Urinary bladder (tissue), 4 donors: Measurements from ENCODE around the gene ZBTB40. TPM values are rescaled to one million over a fixed set of nuclear protein-coding genes. Genes with fewer than 3 reads are reported as not detected.

Experiments used
- DNase-seq: peaks from one replicate; pipeline ENCODE4 v3.0.0-alpha.2; 2015; ENCODE audit errors: extremely low spot score
- H3K27ac ChIP-seq: one replicate; pipeline ENCODE4 v1.5.1; 2013; ENCODE audit warnings: low read depth, mild to moderate bottlenecking, moderate library complexity
- H3K36me3 ChIP-seq: one replicate; pipeline ENCODE4 v1.6.1; 2013; ENCODE audit warnings: mild to moderate bottlenecking, moderate library complexity; ENCODE audit not compliant: insufficient read depth
- H3K4me1 ChIP-seq: one replicate; pipeline ENCODE4 v1.6.1; 2013; ENCODE audit warnings: mild to moderate bottlenecking, moderate library complexity; ENCODE audit not compliant: insufficient read depth
- H3K4me3 ChIP-seq: one replicate; pipeline ENCODE4 v1.5.1; 2013; ENCODE audit warnings: low read depth, low read length
- WGBS: extraction: QIAGEN DNeasy Blood & Tissue Kit; methylation state at CpG from one replicate; pipeline ENCODE4 v1.1.7; 2013; 5-methylcytosine and 5-hydroxymethylcytosine counted together
- polyA plus RNA-seq: library from polyadenylated mRNA; stranded (reverse); fragments of 200-250 nt; gene quantifications from one replicate; pipeline ENCODE4 v1.2.3, GENCODE V29; 2013
- total RNA-seq: library from RNA; depleted of rRNA; stranded (reverse); fragments of >200 nt; gene quantifications from one replicate; pipeline ENCODE4 v1.2.3, GENCODE V29; 2014
- donor health status: healthy with polysubstance abuse.
- donor health status: healthy.

Gene ZBTB40
- total and polyA plus RNA-seq, 2 donors, result 9.8 to 11.6 TPM

- no peak overlapping the region for H3K4me3 ChIP-seq
- WGBS, result 83% methylated on average over 12 of the region's 12 CpGs
- no peaks in the 10 kb centered on the region for H3K36me3 ChIP-seq
- DNase-seq, result no peak
- H3K4me1 ChIP-seq, result no peaks in the 10 kb centered on the region
- no peak overlapping the region for H3K27ac ChIP-seq
These were observed 127.2 kb downstream of the ZBTB40 start for GRCh38 chr1:22578732-22579361.

GRCh38 chr1:22579541-22580155 lies 128.0 kb downstream of the ZBTB40 start:
- no peak for DNase-seq
- WGBS, result 35% methylated on average over 7 of the region's 7 CpGs
- Histone ChIP-seq H3K4me3 (no peak overlapping the region), H3K4me1 (no peaks in the 10 kb centered on the region), H3K27ac (no peak overlapping the region), H3K36me3 (no peaks in the 10 kb centered on the region)

Other genes starting within 250 kb of the ZBTB40 start
- gene EPHA8, start 111.6 kb downstream of the ZBTB40 start, total RNA-seq, result not detected
- gene EPHA8, start 111.6 kb downstream of the ZBTB40 start, polyA plus RNA-seq, result not detected
- 41.5 TPM for gene C1QA, start 184.8 kb downstream of the ZBTB40 start, total RNA-seq
- 223 TPM for gene C1QA, start 184.8 kb downstream of the ZBTB40 start, polyA plus RNA-seq
- gene C1QC, start 191.8 kb downstream of the ZBTB40 start, total RNA-seq, result 25.4 TPM
- gene C1QC, start 191.8 kb downstream of the ZBTB40 start, polyA plus RNA-seq, result 268 TPM
- gene C1QB, start 201.4 kb downstream of the ZBTB40 start, total RNA-seq, result 26.3 TPM
- 351 TPM for gene C1QB, start 201.4 kb downstream of the ZBTB40 start, polyA plus RNA-seq